ENCODE results near the gene TTLL10.
"Not testable (repeated sequence)": the region's sequence is repeated elsewhere in the genome, so short reads cannot be mapped to it uniquely, and the experiment has no call there.

Gene TTLL10

GRCh38 chr1:1185101-1185765, 11.6 kb downstream of the TTLL10 start:
- H3K4me3 ChIP-seq = no peak overlapping the region
- H3K27ac ChIP-seq = no peak overlapping the region
- DNase-seq = no peak
- H3K36me3 ChIP-seq = no peaks in the 10 kb centered on the region
- H3K27me3 ChIP-seq = peaks cover 0 to 31% of the 10 kb centered on the region in 2 donors
- no peaks in the 10 kb centered on the region for H3K4me1 ChIP-seq
- H3K9me3 ChIP-seq = no peaks in the 10 kb centered on the region
- intact Hi-C loops (cut with DNase I; ENCODE audit: low total_unique reads) = no loop called here
- TF ChIP-seq, protein P1, sequence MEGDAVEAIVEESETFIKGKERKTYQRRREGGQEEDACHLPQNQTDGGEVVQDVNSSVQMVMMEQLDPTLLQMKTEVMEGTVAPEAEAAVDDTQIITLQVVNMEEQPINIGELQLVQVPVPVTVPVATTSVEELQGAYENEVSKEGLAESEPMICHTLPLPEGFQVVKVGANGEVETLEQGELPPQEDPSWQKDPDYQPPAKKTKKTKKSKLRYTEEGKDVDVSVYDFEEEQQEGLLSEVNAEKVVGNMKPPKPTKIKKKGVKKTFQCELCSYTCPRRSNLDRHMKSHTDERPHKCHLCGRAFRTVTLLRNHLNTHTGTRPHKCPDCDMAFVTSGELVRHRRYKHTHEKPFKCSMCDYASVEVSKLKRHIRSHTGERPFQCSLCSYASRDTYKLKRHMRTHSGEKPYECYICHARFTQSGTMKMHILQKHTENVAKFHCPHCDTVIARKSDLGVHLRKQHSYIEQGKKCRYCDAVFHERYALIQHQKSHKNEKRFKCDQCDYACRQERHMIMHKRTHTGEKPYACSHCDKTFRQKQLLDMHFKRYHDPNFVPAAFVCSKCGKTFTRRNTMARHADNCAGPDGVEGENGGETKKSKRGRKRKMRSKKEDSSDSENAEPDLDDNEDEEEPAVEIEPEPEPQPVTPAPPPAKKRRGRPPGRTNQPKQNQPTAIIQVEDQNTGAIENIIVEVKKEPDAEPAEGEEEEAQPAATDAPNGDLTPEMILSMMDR (IDR thresholded peaks at IDR 0.05) = no peak

DNA sequence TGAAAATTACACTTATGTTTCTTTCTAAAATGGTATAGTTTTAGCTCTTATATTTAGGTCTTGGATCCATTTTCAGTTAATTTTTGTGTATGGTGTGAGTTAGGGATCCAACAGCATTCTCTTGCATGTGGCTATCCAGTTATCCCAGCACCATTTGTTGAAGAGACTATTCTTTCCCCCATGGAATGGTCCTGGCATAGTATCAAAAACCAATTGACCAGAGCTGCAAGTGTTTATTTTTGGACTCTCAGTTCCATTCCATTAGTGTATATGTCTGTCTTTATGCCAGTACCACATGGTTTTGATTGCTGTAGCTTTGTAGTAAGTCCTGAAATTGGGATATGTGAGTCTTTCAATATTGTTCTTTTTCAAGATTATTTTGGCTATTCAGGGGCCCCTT, 14.3 kb downstream of the TTLL10 start:
- Histone ChIP-seq H3K36me3 (no peaks in the 10 kb centered on the region), H3K27ac (no peak overlapping the region), H3K4me3 (no peak overlapping the region), H3K9me3 (no peaks in the 10 kb centered on the region), H3K4me1 (no peaks in the 10 kb centered on the region), H3K27me3 (peaks cover 0 to 8% of the 10 kb centered on the region in 2 donors)
- TF ChIP-seq, protein P1 (IDR thresholded peaks at IDR 0.05) = no peak
- no peak for DNase-seq
- intact Hi-C loops (cut with DNase I; ENCODE audit: low total_unique reads) = no loop called here

DNA sequence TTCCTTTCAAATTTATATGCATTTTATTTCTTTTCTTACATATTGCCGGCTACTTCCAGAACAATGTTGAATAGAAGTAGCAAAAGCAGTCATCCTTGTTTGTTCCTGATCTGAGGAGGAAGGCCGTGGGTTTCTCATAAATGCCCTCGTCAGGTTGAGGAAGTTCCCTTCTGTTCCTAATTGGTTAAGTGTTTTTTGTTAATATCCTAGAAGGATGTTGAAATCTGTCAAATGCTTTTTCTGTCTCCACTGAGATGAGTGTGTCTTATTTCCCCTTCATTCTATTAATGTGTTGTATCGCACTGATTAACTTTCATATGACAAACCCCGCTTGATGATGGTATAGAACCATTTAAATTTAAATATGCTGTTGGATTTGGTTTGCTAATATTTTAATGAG, 15.4 kb downstream of the TTLL10 start:
- Histone ChIP-seq H3K4me1 (no peaks in the 10 kb centered on the region), H3K4me3 (no peak overlapping the region), H3K9me3 (no peaks in the 10 kb centered on the region), H3K27me3 (no peaks in the 10 kb centered on the region), H3K36me3 (no peaks in the 10 kb centered on the region), H3K27ac (no peak overlapping the region)
- intact Hi-C loops (cut with DNase I; ENCODE audit: low total_unique reads) = no loop called here
- TF ChIP-seq, protein P1 (IDR thresholded peaks at IDR 0.05) = no peak
- no peak for DNase-seq

GRCh38 chr1:1191734-1192133, 18.1 kb downstream of the TTLL10 start:
- Histone ChIP-seq H3K27me3 (no peaks in the 10 kb centered on the region), H3K4me3 (no peak overlapping the region), H3K9me3 (peaks cover 0 to 9% (median 0%) of the 10 kb centered on the region in 3 donors), H3K36me3 (no peaks in the 10 kb centered on the region), H3K27ac (no peak overlapping the region), H3K4me1 (no peaks in the 10 kb centered on the region)
- TF ChIP-seq, protein P1 (IDR thresholded peaks at IDR 0.05) = no peak
- no peak for DNase-seq
- intact Hi-C loops (cut with DNase I; ENCODE audit: low total_unique reads) = no loop called here

DNA sequence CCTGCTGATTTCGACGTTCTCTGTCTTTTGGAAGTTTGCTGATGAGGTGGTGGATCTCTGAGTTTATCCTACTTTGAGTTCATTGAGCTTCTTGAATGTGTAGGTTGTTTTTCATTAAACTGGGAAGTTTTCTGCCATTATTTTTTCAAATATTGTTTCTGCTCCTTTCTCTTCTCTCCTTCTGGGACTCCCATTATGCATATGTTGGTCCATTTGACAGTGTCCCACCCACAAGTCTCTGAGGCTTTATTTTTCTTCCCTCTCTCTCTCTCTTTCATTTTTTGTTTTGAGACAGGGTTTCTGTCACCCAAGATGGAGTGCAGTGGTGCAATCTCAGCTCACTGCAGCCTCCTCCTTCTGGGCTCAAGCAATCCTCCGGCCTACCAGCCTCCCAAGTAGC, 21.0 kb downstream of the TTLL10 start:
- Histone ChIP-seq H3K27me3 (peaks cover 0 to 21% of the 10 kb centered on the region in 2 donors), H3K27ac (no peak overlapping the region), H3K9me3 (peaks cover 0 to 9% (median 0%) of the 10 kb centered on the region in 3 donors), H3K36me3 (no peaks in the 10 kb centered on the region), H3K4me3 (no peak overlapping the region), H3K4me1 (no peaks in the 10 kb centered on the region)
- TF ChIP-seq, protein P1 (IDR thresholded peaks at IDR 0.05) = no peak
- intact Hi-C loops (cut with DNase I; ENCODE audit: low total_unique reads) = no loop called here
- DNase-seq = no peak

GRCh38 chr1:1195726-1196125, 22.0 kb downstream of the TTLL10 start:
- intact Hi-C loops (cut with DNase I; ENCODE audit: low total_unique reads); H3K9me3 ChIP-seq; H3K36me3 ChIP-seq; H3K4me3 ChIP-seq; H3K27ac ChIP-seq; H3K4me1 ChIP-seq; DNase-seq: not testable (repeated sequence)
- peaks cover 0 to 31% of the 10 kb centered on the region in 2 donors for H3K27me3 ChIP-seq

All from tibial artery (tissue), 4 donors.